SKM-1 treated with dmso at 0.1 percent for 144 hours (cell line): Measurements from ENCODE around the gene HOXB8.

Source experiments
- DNase-seq: peaks from one replicate; lab custom pipeline; 2025; ENCODE audit not compliant: unreplicated experiment; lab: John Stamatoyannopoulos, UW

Gene HOXB8

GRCh38 chr17:48596735-48597527 is 18.2 kb downstream of the HOXB8 start:
- no peak for DNase-seq

GRCh38 chr17:48596000-48596734 is 18.9 kb downstream of the HOXB8 start:
- no peak for DNase-seq

GRCh38 chr17:48595278-48595999 is 19.7 kb downstream of the HOXB8 start:
- DNase-seq = no peak

DNA sequence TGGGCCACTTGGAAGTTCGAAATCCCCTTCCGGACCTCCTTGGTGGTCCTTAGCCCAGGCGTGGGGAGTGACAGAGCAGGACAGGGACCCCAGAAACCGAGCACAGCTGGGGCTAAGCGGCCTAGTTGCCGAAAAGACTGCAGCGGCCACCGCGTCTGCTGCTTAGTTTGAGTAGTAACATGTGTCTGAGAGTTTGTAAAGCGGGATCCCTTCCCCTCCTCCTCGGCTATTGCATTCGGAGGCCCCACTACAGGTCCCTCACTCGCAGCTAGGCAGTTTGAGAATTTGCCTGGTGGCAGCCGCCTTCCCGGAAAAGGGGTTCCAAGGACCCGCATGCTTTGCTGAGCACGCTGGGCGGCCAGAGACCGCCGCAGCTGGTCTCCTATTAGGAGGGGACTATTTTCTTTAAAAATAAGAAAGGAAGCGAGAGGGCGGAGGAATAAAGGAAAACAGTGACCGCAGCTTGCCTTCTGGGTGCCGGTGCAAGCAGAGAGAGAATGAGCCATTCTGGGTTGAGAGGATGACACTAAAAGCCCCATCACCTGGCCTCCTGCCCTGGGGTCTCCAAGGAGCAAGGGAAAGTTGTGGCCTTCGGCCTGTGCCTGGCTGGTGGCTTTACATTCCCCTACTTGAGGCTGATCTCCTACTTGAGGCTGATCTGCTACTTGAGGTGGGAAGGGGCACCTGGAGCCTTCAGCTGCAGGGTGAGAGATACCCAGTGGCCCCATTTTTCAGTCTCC is 20.4 kb downstream of the HOXB8 start:
- DNase-seq = no peak

DNA sequence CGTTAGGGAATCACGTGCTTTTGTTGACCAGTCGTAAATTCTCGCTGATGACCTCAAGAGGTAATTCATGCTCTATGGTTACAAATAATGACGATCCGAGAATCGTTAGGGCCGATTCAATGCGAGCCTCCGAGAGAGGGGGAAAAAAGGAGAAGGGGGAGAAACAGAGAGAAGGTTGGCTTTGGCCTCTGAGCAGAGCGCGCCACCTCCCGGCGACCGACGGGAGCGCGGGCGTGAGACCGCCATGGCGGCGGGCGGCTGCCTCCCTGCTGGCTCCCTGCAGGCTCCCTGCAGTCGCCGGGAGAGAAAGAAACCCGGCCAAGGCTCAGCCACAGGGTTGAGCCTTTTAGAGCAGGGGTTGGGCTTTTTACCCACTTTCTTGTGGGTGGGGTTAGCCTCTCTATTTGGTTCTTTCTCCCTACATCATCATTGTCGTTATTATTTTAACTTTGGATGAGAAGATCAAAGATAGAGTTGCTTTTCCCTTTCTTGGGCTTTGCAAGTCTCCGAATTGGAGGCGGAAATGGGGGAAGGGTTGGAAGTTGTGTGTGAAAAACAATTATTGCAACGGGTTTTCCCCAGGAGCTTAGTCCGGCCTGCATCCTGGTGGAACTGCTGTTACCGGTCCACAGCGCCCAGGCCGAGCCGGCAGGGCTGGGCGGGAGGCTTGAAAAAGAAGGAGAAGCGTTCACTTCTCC is 21.1 kb downstream of the HOXB8 start:
- peak; percentile 79 for DNase-seq

DNA sequence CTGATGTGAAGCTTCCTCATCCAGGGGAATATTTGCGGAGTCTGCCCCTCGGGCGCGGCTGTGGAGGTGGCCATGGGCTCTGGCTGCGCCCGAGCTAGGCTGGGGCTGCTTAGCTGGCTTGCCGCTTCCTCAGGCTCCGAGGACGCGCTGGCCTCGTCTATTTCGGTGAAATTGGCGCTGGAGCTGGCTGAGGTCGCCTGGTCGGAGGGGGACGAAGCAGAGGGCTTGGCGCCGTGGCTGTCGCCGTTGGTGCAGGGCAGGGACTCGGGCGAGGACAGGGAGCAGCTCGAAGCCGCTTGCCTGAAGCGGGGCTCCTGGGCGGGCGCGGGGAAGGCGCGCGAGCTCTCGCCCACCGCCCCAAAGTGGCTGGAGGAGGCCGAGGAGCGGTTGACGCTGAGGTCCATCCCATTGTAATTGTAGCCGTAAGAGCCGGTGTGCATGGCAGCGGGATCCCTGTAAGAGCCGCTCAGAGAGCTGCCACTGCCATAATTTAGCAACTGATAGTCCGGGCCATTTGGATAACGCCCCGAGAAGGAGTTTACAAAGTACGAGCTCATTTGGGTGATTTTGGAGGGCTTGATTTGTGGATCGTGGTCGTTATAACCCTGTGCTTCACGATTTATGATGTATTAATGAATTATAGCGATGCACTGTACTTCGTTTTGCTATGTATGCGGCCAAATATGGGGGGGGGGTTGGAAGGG is 21.8 kb downstream of the HOXB8 start, which contains the start of gene HOXB5:
Gene HOXB5 (minus strand): TSS at position 654 of the 704 bp plus-strand sequence. CDS start 97 bp downstream, at position 557.
- no peak for DNase-seq

GRCh38 chr17:48592577-48592976 is 22.5 kb downstream of the HOXB8 start:
- no peak for DNase-seq

DNA sequence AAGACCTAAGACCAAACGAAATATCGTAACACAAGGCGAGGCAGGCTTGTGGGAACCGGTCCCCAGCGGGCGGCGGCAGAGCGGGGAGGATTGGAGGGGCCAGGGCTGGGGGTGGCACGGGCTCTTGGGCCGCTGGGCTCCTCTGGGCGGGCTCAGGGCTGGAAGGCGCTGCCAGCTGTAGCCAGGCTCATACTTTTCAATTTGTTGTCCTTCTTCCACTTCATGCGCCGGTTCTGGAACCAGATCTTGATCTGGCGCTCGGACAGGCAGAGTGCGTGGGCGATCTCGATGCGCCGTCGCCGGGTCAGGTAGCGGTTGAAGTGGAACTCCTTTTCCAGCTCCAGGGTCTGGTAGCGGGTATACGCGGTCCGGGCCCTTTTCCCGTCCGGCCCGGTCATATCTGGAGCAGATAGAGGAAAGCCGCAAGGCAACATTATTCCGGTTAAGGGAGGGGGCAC is 23.0 kb downstream of the HOXB8 start:
- DNase-seq = no peak

DNA sequence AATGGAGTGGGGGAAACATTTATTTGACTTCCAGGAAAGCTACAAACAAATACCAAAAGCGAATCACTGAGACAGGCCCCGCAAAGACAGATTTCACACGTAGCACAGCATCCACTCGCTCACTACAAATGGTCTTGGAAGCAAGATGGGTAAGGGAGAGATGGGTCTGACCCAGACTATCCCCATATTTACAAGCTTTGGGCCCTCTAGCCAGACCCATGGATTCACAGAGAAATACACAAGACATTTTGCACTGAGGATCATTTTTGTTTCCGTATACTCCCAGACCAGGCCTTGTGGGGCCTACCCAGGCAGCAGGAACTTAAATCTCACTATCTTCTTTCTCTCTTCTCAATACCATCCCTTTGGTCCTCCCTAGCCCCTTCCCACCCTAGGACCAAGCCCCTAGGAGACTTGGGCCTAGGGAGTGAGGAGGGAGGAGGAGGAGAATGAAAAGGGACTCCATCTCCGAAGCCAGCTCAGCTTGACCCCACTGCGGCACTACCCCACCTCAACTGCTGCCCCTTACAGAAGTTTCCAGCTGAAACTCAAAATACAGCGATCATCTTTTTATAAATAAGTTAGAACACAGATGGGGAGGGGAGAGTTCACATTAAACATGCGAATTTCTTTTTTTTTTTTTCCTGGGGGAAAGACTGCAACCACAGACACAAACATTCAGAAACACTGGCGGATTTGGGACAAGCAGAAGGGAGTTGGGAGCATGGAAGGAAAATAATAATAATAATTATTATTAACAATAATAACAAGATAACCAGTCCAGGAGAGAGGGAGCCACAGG is 23.6 kb downstream of the HOXB8 start:
- DNase-seq = no peak

DNA sequence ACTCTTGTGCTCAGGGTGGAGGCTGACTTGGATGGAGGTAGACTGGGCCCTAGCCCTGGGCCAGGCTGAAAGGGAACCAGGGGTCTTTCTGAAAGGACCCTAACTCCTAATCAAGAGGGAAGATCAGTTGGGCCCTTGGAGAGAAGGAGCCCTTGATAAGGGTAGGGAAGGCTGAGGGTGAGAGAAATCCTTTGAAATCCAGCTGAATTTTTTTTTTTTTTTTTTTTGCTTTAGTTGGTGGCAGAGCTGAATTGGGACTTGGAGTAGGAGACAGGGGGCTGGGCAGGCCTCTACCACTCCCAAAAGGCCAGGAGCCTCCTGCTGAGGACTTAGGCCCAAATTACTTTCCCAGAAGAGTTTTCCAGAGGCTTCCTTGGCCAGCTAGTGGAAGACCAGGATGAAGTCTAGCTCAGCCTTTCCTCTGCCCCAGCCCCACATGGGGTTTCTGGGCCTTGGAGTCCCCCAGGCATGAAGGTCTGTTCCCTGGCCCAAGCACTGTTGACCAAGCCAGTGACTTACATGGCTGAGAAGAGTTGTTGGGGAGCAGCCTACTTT is 24.4 kb downstream of the HOXB8 start:
- DNase-seq = no peak

DNA sequence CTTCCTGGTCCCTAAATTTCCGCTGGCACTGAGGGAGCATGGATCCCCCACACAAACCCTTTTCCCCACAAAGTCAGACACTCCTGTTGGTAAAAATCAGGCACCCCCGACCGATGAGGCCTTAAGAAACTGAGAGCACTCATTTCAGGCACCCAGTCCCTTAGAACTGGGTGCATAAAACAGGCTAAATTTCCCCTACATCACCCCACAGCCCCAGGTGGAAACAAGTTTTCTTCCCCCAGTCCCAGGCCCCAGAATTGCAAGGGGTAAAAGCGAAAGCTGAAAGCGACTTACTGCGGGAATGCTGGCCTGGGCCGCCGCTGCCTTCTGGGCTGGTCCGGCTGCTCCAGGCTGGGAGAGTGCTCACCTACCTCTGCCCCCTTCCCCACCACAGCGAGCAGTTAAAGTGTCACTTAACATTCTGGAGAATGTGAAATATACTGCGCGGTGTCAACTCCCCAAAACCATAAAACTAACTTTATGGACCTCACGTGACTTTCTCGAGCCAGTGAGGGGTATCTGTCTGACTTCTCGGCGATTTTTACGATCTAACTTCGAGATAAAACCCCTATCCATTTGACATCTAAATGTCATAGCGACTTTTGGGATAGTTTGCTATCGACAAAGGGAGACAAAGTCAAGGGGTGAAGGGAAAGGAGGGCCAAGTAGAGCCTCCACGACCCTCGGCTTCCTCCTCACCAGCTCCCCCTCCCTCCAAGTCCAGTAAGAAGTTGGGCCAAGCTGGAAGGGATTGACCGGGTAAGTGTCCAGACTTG is 25.1 kb downstream of the HOXB8 start, which contains the start of gene HOXB3:
Gene HOXB3 (minus strand): TSS at position 411 of the 776 bp plus-strand sequence. CDS start 37,767 bp downstream, outside the sequence.
- no peak for DNase-seq

GRCh38 chr17:48589060-48589830 is 25.8 kb downstream of the HOXB8 start:
- DNase-seq = no peak

DNA sequence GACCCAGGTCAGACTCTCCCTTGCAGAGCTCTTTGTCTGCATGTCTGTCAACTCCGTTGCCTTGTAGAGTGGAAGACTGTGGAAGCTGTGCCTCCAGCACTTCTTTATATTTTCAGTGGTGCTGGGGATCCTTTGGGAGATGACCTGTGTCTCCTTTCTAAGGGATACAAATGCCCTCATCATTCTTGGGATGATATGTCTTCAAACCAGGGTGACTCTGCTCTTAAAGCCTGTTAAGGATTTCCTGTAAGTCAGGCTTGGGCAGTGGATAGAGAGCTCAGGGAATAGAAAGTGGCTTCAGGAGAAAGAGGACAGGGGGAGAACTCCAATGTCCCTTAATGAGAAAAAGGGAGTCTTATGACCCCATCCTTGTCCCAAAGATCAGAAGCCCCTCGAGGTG is 26.6 kb downstream of the HOXB8 start:
- DNase-seq = no peak

DNA sequence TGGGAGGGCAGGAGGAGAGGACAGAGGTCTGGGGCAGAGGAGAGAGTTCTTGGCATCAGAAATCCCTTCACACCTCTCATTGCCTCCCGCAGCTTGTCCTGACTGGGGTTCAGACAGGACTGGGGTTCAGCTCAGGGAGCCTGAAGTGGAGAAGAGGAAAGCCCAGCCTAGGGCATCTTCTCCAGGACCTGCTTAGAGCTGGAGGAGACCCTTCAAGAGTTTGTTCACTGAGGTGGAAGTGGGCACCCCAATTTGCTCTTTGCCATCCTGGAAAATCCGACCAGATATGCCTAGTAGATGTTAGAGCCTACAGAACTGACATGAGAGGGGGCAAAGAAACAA is 27.0 kb downstream of the HOXB8 start:
- DNase-seq = no peak

- no peak for DNase-seq
Measured at GRCh38 chr17:48587276-48588073, 27.6 kb downstream of the HOXB8 start.
